ENCODE results near the gene AMBRA1.

The AMBRA1 gene

DNA sequence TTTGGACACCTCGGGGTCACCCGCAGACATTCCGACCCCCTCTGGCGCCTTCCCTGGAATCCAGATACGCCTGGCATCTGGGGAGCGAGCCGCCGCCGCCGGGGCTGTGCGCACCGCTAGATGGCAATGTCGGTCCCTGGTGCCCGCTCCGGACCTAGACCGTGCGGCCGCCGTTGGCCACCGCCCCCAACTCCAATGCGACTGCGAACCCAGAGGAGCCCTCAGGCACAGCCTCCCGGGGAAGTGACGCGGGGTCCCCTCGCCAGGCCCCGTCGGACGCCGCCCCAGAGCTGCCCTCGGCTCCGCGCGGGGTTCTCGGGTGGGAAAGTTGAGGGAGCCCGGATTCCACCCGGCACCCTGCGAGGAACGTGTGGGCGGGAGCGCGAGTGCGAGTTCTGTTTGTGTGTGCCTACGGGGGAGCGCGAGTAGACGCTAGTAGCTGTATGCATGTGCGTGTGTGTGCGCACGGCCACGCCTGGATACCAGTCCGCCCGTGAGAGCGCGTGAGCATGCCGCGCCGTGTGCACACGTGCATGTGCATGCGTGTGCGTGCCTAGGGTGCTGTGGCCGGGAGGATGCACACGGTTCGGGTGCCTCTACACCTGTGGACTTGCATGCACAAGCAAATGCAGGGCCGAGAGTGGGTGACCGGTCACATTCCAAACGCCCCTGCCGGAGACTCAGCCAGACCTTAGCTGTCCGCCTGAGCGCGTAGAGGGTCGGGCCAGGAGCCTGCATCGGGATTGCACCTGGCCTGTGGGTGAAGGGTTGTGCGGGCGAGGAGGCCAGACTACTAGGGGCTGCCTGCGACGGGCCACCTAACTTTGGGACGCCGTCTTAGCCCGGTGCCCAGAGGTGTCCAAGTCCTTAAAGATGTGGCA is 204.1 kb downstream of the AMBRA1 start:
- peak; percentile 57 for DNase-seq

GRCh38 chr11:46388619-46389449 is 205.0 kb downstream of the AMBRA1 start:
- no peak for DNase-seq

- DNase-seq: no peak
Measured at GRCh38 chr11:46387919-46388618, 205.8 kb downstream of the AMBRA1 start.

- no peak for DNase-seq
Measured at GRCh38 chr11:46387456-46387855, 206.4 kb downstream of the AMBRA1 start.

DNA sequence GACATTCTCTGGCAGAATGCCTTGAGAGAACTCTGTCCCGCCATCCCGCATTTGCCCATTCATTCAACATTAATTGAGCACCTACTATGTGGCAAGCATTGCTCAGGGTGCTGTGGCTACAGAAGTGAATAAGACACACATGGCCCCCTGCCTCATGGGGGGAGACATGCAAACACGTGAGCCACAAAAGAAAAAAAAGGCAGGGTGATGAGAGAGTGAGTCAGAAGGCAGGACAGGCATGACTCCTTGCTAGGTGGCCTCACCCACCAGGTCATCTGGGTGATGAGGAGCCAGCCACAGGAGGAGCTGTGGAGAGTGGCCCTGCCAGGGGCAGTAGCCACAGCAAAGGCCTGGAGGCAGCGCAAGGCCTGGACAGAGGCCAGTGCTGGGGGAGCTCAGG is 207.1 kb downstream of the AMBRA1 start:
- no peak for DNase-seq

GRCh38 chr11:46386005-46386578 is 207.7 kb downstream of the AMBRA1 start:
- DNase-seq: no peak

DNA sequence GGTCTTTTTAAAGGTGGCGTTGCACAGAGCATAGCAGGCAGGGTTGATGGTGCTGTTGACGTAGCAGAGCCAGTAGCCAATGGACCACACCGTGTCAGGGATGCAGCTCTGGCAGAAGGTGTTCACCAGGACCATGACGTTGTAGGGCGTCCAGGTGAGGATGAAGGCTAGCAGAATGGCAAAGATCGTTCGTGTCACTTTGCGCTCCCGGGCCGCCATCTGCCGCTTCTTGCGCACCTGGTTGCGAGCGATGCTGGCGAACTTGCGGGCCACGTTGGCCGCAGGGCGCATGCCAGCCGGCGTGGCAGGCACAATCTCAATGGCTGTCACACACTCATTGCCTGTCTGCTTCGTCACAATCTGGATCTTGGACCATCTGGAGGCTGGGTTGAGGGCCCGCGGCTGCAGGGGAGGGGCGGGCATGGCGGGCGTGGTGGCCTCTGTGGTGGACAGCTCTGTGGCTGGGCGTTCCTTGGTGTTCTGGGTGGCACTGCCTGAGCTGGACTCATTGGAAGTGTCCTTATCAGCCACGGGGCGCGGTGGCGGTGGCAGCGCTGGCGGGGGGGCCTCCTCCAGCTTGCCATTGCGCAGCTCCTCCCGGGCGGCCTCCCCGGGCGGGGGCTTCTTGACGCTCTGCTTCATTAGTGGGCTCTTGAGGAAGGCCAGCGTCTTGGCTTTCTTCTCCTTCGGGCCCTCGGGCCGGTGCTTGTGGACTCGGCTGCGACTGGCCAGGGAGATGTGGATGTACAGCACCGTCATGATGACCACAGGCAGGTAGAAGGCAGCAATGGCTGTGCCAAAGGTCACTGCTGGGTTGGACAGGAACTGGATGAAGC is 208.4 kb downstream of the AMBRA1 start:
- DNase-seq: no peak

- no peak for DNase-seq
Measured at GRCh38 chr11:46383974-46384701, 209.7 kb downstream of the AMBRA1 start.

GRCh38 chr11:46383404-46383758 is 210.4 kb downstream of the AMBRA1 start:
- no peak for DNase-seq

GRCh38 chr11:46382646-46383403 is 211.0 kb downstream of the AMBRA1 start:
- no peak for DNase-seq

- no peak for DNase-seq
Measured at GRCh38 chr11:46381819-46382645, 211.8 kb downstream of the AMBRA1 start.

- DNase-seq: no peak
Measured at GRCh38 chr11:46381048-46381818, 212.6 kb downstream of the AMBRA1 start, which contains the start of gene MDK. Gene MDK, plus strand, starts transcription at chr11:46381669. Its CDS starts 389 bp downstream, at chr11:46382058.

DNA sequence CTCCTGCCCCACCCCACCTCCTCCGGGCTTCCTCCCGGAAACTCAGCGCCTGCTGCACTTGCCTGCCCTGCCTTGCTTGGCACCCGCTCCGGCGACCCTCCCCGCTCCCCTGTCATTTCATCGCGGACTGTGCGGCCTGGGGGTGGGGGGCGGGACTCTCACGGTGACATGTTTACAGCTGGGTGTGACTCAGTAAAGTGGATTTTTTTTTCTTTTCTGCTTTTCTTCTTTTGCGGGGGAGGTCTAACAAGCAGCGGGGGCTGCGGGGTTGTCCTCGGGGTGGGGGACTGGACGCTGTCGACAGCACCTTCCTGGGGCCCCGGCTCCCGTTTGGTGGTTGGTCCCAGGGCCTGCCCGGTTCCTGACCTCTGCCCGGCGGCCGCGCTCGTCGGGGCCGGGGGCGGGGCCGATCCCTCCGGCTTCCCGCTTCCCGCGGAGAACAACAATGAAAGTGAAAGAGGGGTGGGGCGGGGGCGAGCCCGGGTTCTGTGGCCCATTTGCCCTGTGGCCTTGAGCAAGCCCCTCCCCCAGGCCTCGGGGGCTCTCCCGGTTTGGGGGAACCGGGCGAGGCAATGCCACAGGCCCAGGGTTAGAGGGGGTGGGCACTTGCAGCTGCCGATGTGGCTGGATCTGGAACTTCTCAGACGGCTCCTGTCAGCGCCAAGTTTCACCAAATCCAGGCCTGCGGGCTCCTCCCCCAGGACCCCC is 213.3 kb downstream of the AMBRA1 start:
- no peak for DNase-seq

DNA sequence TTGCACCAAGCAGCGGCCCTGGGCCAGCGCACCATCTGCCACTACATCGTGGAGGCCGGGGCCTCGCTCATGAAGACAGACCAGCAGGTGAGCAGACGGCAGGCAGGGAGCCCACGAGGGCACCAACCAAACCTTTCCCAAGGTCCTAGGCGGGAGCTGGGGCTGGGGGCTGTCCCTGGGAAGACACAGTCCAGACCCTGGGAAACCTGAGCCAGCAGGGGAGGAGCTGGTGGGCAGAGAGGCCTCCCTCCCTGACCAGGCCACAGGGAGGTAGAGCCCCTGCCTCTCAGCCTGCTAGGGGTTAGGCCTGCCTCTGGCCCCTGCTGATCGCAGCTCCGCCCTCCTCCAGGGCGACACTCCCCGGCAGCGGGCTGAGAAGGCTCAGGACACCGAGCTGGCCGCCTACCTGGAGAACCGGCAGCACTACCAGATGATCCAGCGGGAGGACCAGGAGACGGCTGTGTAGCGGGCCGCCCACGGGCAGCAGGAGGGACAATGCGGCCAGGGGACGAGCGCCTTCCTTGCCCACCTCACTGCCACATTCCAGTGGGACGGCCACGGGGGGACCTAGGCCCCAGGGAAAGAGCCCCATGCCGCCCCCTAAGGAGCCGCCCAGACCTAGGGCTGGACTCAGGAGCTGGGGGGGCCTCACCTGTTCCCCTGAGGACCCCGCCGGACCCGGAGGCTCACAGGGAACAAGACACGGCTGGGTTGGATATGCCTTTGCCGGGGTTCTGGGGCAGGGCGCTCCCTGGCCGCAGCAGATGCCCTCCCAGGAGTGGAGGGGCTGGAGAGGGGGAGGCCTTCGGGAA is 214.1 kb downstream of the AMBRA1 start:
- DNase-seq: peak; percentile 21

GRCh38 chr11:46378811-46379481 is 214.9 kb downstream of the AMBRA1 start:
- DNase-seq: no peak

- DNase-seq: no peak
Measured at GRCh38 chr11:46378296-46378695, 215.5 kb downstream of the AMBRA1 start.

GRCh38 chr11:46377831-46378230 is 216.0 kb downstream of the AMBRA1 start:
- DNase-seq: no peak
